ENCODE results near the gene APOL1. TPM values are rescaled to one million over a fixed set of nuclear protein-coding genes. Genes with fewer than 3 reads are reported as not detected.
A peak's percentile ranks its signal among the peaks of the same experiment; 100 is the strongest.
"Not testable (repeated sequence)": the region's sequence is repeated elsewhere in the genome, so short reads cannot be mapped to it uniquely, and the experiment has no call there.

APOL1 gene
- total RNA-seq, 1 donor from 2014 or later, result 145 TPM

- DNase-seq (ENCODE audit: low spot score), result no peak
Measured at GRCh38 chr22:36244522-36245391, 8.2 kb upstream of the APOL1 start.

GRCh38 chr22:36245805-36246356 is 7.1 kb upstream of the APOL1 start:
- no peak for DNase-seq (ENCODE audit: low spot score)

- no peak for DNase-seq (ENCODE audit: low spot score)
Measured at GRCh38 chr22:36246718-36247117, 6.2 kb upstream of the APOL1 start.

GRCh38 chr22:36247955-36248354 is 5.0 kb upstream of the APOL1 start:
- no peak for DNase-seq (ENCODE audit: low spot score)

GRCh38 chr22:36249160-36249559 is 3.8 kb upstream of the APOL1 start:
- no peak for DNase-seq (ENCODE audit: low spot score)

- DNase-seq (ENCODE audit: low spot score), result peak; percentile 56
Measured at GRCh38 chr22:36250292-36250960, 2.5 kb upstream of the APOL1 start.

- DNase-seq (ENCODE audit: low spot score), result not testable (repeated sequence)
Measured at GRCh38 chr22:36251979-36252608, 839 bp upstream of the APOL1 start.

GRCh38 chr22:36253523-36254490 is 874 bp downstream of the APOL1 start:
- peak; percentile 43 for DNase-seq (ENCODE audit: low spot score)

GRCh38 chr22:36255572-36255971 is 2.6 kb downstream of the APOL1 start:
- not testable (repeated sequence) for DNase-seq (ENCODE audit: low spot score)

- DNase-seq (ENCODE audit: low spot score), result no peak
Measured at GRCh38 chr22:36256478-36256877, 3.5 kb downstream of the APOL1 start.

- DNase-seq (ENCODE audit: low spot score), result no peak
Measured at GRCh38 chr22:36257308-36257707, 4.4 kb downstream of the APOL1 start.

- no peak for DNase-seq (ENCODE audit: low spot score)
Measured at GRCh38 chr22:36257948-36258670, 5.2 kb downstream of the APOL1 start.

GRCh38 chr22:36258701-36259614 is 6.0 kb downstream of the APOL1 start:
- DNase-seq (ENCODE audit: low spot score), result no peak

GRCh38 chr22:36259615-36260300 is 6.8 kb downstream of the APOL1 start:
- no peak for DNase-seq (ENCODE audit: low spot score)

GRCh38 chr22:36261675-36262074 is 8.7 kb downstream of the APOL1 start:
- not testable (repeated sequence) for DNase-seq (ENCODE audit: low spot score)

GRCh38 chr22:36262307-36262706 is 9.4 kb downstream of the APOL1 start:
- not testable (repeated sequence) for DNase-seq (ENCODE audit: low spot score)

GRCh38 chr22:36263216-36263673 is 10.3 kb downstream of the APOL1 start:
- not testable (repeated sequence) for DNase-seq (ENCODE audit: low spot score)

GRCh38 chr22:36263886-36264664 is 11.1 kb downstream of the APOL1 start:
- DNase-seq (ENCODE audit: low spot score), result not testable (repeated sequence)
